ENCODE data around the gene AQP11.
A peak's percentile ranks its signal among the peaks of the same experiment; 100 is the strongest.
"Not testable (repeated sequence)": the region's sequence is repeated elsewhere in the genome, so short reads cannot be mapped to it uniquely, and the experiment has no call there.

Gene AQP11

DNA sequence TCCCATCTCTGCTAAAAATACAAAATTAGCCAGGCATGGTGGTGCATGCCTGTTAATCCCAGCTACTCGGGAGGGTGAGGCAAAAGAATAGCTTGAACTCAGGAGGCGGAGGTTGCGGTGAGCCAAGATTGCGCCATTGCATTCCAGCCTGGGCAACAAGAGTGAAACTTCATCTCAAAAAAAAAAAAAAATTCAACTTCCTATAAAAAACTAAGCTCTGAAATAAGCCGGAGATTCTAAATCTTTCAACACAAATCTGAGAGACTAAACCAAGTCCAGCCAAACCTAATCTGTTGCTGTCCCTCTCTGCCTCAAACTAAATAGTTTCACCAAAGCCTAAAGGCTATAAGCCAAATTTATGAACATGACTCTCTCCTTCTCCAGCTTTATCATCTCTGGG is 44.2 kb downstream of the AQP11 start:
- not testable (repeated sequence) for H3K4me3 Mint-ChIP-seq, H3K27me3 Mint-ChIP-seq, H3K9me3 Mint-ChIP-seq
- Mint-ChIP-seq H3K36me3 (peaks cover 14% of the 10 kb centered on the region), H3K4me1 (peaks cover 56% of the 10 kb centered on the region), H3K27ac (peak overlapping the region; percentile 74)

DNA sequence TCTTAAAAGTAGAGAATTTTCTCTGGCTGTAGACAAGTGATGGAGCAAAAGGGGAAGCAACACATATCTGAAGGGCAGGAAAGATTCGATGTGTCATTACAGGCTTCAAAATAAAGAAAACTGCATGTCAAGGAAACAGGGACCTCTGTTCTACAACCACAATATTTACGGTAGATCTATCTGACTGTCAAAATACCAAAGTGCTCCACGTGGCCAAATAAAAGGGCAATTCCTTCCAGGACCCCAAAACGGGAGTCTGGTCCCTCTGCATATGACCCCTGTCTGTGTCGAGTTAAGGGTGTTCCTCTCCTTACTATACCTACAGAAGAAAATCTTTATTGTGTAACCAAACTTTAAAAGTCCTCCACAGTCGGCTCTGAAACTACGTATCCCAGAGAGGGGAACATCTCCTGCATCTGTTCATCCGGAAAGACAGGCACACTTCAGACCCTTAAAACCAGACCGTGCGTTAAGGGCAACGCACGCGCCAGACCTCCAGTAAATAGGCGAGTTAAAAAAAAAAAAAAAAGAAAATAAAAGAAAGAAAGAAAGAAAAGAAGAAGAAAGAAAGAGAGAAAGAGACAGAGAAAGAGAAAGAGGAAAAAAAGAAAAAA is 47.1 kb downstream of the AQP11 start:
- H3K4me3 Mint-ChIP-seq: peak overlapping the region; percentile 94
- peak overlapping the region; percentile 69 for H3K27ac Mint-ChIP-seq
- no peaks in the 10 kb centered on the region for H3K9me3 Mint-ChIP-seq
- no peaks in the 10 kb centered on the region for H3K27me3 Mint-ChIP-seq
- peaks cover 42% of the 10 kb centered on the region for H3K4me1 Mint-ChIP-seq
- H3K36me3 Mint-ChIP-seq: peaks cover 13% of the 10 kb centered on the region

DNA sequence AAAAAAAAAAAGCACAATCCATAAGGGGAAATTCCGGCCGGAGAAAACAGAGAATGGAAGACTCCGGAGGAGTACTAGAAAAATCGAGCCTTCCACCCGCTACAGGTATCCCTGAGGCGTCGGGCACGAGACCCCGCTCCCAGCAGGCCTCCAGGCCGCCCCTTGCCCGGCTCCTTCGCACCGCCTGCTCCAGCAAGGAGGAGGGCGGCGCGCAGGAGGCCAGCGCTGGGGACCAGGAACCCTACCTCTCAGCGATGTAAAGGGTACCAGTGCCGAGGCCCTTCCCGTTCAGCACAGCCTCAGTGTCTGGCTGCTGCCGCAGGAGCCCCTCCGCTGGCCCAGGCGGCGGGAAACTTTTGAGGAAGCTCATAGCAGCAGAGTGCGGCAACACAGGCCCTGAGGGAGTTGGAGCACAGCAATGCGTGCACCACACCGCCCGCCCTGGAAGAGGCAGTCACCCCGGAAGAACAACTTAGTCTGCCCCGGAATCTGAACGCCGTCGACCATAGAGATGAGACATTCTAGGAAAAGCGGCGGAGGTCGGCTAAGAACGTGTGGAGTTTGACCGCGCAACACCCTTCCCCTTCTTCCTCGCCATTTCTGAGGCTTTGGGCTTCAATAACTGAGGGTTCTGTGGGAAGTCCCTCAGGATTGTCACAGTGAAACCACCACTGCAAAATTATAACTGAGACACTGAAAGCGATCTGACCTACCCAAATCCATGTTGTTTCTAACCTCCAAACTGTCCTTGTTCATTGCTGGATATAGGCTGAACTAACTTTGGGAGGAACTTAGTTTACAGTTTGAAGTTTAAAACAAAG is 47.8 kb downstream of the AQP11 start, which contains the start of gene CLNS1A:
CLNS1A (minus strand) TSS at position 450 of the 821 bp plus-strand sequence; CDS start at position 370, 80 bp downstream.
- Mint-ChIP-seq H3K4me1 (peaks cover 39% of the 10 kb centered on the region), H3K9me3 (no peaks in the 10 kb centered on the region), H3K36me3 (peaks cover 13% of the 10 kb centered on the region), H3K27me3 (no peaks in the 10 kb centered on the region), H3K27ac (peak within 1 kb of the TSS; percentile 94), H3K4me3 (peak within 1 kb of the TSS; percentile 94)

DNA sequence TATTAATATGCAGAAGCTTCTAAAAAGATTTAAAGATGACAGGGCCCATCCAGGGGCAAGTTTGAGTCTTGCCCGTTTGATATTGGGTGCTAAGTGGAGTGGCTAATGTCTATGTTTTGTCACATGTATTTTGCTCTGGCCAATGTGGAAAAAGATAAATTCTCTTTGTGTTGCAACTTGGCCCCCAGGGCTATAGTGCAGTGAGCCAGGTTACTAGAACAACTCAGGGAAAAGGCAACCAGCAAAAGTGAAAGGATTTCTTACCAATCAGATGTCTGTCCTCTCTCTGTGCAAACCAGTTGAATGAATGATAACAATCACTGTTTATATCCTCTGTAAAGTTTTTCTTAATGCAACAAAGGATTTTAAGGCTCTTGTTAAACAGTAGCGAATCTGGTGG is 52.5 kb downstream of the AQP11 start:
- H3K4me3 Mint-ChIP-seq: no peak overlapping the region
- peaks cover 6% of the 10 kb centered on the region for H3K27me3 Mint-ChIP-seq
- peaks cover 6% of the 10 kb centered on the region for H3K4me1 Mint-ChIP-seq
- H3K27ac Mint-ChIP-seq: no peak overlapping the region
- H3K9me3 Mint-ChIP-seq: no peaks in the 10 kb centered on the region
- H3K36me3 Mint-ChIP-seq: peaks cover 5% of the 10 kb centered on the region

DNA sequence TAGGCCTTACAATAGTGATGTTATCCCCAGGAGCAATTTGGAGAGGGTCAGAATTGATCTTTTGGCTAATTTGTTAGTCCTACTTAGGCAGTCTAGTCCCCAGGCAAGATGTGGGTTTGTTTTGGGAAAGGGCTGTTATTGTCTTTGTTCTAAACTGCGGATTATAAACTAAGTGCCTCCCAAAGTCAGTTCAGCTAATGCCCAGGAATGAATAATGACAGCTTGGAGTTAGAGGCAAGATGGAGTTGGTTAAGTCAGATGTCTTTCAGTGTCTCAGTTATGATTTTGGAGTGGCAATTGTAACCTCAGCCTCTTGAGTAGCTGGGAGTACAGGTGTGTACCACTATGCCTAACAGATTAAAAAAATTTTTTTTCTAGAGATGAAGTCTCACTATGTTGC is 55.1 kb downstream of the AQP11 start:
- Mint-ChIP-seq H3K27ac (no peak overlapping the region), H3K4me1 (no peaks in the 10 kb centered on the region), H3K4me3 (no peak overlapping the region), H3K36me3 (peaks cover 3% of the 10 kb centered on the region), H3K27me3 (peaks cover 6% of the 10 kb centered on the region), H3K9me3 (no peaks in the 10 kb centered on the region)

DNA sequence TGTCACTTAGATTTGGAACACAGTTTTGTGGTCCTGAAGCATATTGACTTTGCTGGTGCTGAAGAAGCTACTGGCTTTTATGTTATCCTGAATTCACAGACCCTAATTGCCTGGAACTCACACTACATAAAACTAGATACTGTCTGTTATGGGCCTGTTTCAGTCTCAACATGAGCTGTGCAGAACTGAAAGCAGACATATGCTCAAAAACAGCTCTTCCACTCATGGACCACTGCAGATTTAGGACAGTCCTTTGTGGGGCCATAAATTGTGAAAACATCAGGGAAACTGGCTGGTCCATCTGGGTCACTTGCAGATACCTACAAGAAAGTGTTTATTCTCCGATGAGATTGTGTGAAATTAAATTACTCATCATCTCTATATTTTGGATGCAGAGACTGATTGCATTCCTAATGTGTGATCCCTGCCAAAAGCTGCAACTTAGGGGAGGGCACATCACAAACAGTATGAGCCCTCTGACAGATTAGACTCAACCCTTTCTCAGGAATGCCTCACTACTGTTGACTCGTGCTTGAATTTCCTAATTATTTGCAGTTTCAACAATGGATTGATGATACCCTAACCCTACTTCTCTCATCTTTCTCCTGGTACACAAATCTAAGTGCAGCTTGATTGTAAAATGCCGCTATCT is 58.0 kb downstream of the AQP11 start:
- Mint-ChIP-seq H3K36me3 (no peaks in the 10 kb centered on the region), H3K27ac (no peak overlapping the region), H3K4me3 (no peak overlapping the region), H3K4me1 (no peaks in the 10 kb centered on the region), H3K9me3 (no peaks in the 10 kb centered on the region), H3K27me3 (peaks cover 6% of the 10 kb centered on the region)

DNA sequence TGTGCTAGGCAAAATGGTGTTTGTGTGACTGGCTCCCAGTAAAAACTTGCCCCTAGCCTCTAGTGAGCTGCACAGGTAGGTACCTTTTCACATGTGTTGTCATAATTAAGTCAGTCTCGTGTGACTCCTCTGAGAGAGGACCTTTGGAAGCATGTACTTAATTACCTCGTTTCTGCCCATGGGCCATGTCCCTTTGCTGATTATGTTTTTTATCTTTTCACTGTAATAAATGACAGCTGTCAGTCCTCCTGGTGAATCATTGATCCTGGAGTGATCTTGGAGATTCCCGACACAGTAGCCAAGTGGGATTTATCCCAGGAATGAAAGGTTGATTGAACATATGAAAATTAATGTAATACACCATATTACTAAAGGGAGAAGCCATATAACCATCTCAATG is 60.4 kb downstream of the AQP11 start:
- Mint-ChIP-seq H3K4me1 (no peaks in the 10 kb centered on the region), H3K27ac (no peak overlapping the region), H3K27me3 (peaks cover 6% of the 10 kb centered on the region), H3K4me3 (no peak overlapping the region), H3K36me3 (no peaks in the 10 kb centered on the region), H3K9me3 (no peaks in the 10 kb centered on the region)

DNA sequence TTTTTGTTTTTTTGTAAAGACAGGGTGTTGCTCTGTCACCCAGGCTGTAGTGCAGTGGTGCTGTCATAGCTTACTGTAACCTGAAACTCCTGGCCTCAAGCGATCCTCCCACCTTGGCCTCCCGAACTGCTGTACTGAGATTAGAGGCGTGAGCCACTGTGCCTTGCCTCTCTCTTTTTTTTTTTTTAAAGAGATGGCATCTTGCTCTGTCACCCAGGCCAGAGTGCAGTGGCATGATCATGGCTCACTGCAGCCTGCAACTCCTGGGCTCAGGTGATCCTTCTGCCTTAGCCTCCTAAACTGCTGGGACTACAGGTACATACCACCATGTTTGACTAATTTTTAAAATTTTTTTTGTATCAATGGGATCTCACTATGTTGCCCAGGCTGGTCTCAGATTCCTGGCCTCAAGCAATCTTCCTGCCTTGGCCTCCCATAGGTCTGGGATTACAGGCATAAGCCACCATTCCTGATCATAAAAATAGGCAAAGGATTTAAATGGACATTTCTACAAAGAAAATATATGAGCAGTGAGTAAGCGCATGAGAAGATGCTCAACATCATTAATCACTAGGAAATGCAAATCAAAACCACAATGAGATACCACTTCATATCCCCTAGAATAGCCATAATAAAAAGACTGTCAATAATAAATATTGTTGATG is 65.1 kb downstream of the AQP11 start:
- H3K27me3 Mint-ChIP-seq: no peaks in the 10 kb centered on the region
- H3K4me1 Mint-ChIP-seq: no peaks in the 10 kb centered on the region
- H3K4me3 Mint-ChIP-seq: no peak overlapping the region
- no peaks in the 10 kb centered on the region for H3K9me3 Mint-ChIP-seq
- no peaks in the 10 kb centered on the region for H3K36me3 Mint-ChIP-seq
- H3K27ac Mint-ChIP-seq: no peak overlapping the region

DNA sequence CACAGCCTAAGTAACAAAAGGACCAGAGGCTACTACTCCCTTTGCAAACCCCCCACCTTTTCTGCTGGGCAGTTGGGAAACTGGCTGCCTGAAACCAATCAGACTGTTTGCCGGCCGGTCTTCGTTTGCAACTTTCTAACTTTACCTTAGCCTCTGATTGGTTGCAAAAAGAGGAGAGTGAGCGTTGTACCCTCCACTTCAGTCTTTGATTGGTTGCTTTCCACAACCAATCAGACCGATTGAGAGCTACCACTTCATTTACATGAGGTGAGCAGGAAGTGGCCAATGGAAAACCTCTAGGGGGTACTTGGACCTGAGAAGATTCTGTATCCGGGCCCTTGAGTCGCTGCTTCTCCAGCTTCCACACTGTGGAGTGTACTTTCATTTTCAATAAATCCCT is 66.6 kb downstream of the AQP11 start:
- no peak overlapping the region for H3K27ac Mint-ChIP-seq
- H3K36me3 Mint-ChIP-seq: no peaks in the 10 kb centered on the region
- no peak overlapping the region for H3K4me3 Mint-ChIP-seq
- no peaks in the 10 kb centered on the region for H3K4me1 Mint-ChIP-seq
- no peaks in the 10 kb centered on the region for H3K9me3 Mint-ChIP-seq
- H3K27me3 Mint-ChIP-seq: no peaks in the 10 kb centered on the region

DNA sequence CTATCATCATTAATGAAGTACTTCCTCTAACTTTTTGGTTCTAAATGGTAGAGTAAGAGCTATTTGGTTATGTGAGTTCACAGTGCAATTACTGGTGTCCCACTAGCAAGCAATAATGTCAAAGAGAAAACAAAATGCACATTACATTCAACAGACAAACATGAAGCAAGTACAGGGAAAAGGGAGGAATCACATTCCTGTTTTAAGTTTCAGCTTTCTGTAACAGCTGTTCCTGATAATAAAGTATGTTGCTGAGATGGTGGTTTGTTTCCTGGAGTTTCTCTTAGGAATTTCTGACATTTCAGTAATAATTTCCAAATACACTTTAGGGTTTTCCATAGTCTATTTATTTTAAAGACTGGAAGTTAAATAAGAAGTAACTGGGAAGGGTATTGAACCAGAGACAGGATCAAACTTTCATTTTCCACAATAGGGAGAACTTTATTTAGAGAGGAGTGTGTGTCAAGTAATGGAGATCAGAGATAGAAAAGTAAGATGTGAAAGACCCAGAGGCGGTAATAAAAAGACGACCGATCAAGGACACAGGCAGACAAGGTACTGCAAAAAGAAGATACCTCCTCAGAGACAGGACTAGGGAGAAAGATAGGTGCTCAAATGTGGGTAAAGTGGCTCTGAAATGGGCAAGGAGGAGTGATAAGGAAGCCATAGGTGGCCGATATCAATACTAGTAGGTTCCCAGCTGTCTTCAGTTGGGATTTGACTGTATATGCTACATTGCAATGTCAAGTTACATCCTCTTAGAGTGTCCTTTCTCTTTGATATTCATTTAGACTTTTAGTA is 68.7 kb downstream of the AQP11 start:
- H3K36me3 Mint-ChIP-seq: no peaks in the 10 kb centered on the region
- no peaks in the 10 kb centered on the region for H3K9me3 Mint-ChIP-seq
- H3K4me3 Mint-ChIP-seq: no peak overlapping the region
- no peaks in the 10 kb centered on the region for H3K4me1 Mint-ChIP-seq
- no peak overlapping the region for H3K27ac Mint-ChIP-seq
- no peaks in the 10 kb centered on the region for H3K27me3 Mint-ChIP-seq

All from activated naive CD4-positive, alpha-beta T cell treated with anti-CD3 and anti-CD28 coated beads, Interleukin-2, amount 50 U/mL, for 24 hours (primary cell).